Right atrium auricular region (tissue), 2 donors: ENCODE results near the gene SLC1A7. TPM values are rescaled to one million over a fixed set of nuclear protein-coding genes. Genes with fewer than 3 reads are reported as not detected.

Source experiments
- DNase-seq: peaks from one replicate; pipeline ENCODE4 v3.0.0-alpha.2; 2019; ENCODE audit warnings: low spot score
- H3K27ac ChIP-seq, 2 donors: fragments of 200-600 bp; sonication (generic); 1 replicate in 1 of 2; 2 replicates in 1 of 2; pipeline ENCODE4 v1.5.1; 2016 to 2019
- H3K27me3 ChIP-seq, 2 donors: fragments of 200-600 bp; sonication (generic); one replicate each; pipeline versions ENCODE4 v1.5.1 to v1.6.0; 2017 to 2019
- H3K36me3 ChIP-seq: fragments of 200-600 bp; sonication (generic); one replicate; pipeline ENCODE4 v1.5.1; 2016
- H3K4me1 ChIP-seq, 2 donors: fragments of 200-600 bp; sonication (generic); one replicate each; pipeline versions ENCODE4 v1.5.1 to v1.6.0; 2017 to 2019
- H3K4me3 ChIP-seq, 2 donors: fragments of 200-600 bp; sonication (generic); 1 replicate in 1 of 2; 2 replicates in 1 of 2; pipeline ENCODE4 v1.5.1; 2017 to 2019; ENCODE audit warnings: mild to moderate bottlenecking in 1 of 2, moderate library complexity in 1 of 2
- H3K9me3 ChIP-seq, 2 donors: fragments of 200-600 bp; sonication (generic); one replicate each; pipeline ENCODE4 v1.5.1; 2019
- total RNA-seq, 2 donors: library from RNA; depleted of rRNA; stranded (reverse); fragments of >200 nt; gene quantifications; one replicate each; pipeline ENCODE4 v1.1.0, GENCODE V29; 2016
- TF ChIP-seq, protein P1 (sequence below), 2 donors: fragments of 200-600 bp; sonication (generic); IDR thresholded peaks; one replicate each; pipeline ENCODE4 v1.5.1; 2019; ENCODE audit warnings: antibody characterized with exemption in 2 of 2

Gene SLC1A7
- total RNA-seq, 2 donors from 2014 or later: 0.56 to 0.71 TPM

DNA sequence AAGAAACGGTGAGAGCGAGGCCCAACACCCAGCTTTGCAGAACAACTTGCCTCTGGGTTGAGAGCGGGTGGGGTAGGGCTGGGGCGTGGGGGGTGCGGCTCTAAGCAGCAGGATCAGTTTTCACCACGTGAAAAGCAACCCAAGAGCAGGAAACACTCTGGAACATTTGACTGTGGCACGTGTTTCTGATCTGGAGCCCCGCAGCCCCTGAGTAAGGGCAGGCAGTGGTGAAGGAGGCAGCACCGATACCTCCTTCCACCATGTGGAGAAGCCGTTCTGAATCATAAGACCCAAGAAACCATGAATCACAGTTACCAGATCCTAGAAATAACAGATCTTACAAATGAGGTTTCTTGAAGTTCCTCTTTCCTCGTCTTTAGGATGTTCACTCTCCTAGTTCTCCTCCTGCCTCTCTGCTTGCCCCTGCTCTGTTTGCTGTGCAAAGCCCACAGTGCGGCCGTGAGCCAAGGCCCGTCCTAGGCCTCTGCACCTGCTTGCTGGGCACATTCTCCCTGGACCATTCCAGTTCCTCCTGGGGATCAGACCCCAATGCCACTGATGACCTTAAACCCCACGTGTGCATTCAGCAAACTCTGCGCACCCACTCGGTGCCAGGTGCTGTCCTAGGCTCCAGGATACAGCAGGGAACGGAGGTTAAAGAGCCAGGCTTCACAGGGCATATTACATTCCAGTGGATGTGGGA is 31.9 kb downstream of the SLC1A7 start:
- Histone ChIP-seq H3K27ac (no peak overlapping the region), H3K9me3 (no peaks in the 10 kb centered on the region), H3K36me3 (no peaks in the 10 kb centered on the region), H3K4me3 (no peak overlapping the region), H3K4me1 (peaks cover 0 to 25% of the 10 kb centered on the region in 2 donors), H3K27me3 (no peaks in the 10 kb centered on the region)
- DNase-seq: no peak
- TF ChIP-seq, protein P1, sequence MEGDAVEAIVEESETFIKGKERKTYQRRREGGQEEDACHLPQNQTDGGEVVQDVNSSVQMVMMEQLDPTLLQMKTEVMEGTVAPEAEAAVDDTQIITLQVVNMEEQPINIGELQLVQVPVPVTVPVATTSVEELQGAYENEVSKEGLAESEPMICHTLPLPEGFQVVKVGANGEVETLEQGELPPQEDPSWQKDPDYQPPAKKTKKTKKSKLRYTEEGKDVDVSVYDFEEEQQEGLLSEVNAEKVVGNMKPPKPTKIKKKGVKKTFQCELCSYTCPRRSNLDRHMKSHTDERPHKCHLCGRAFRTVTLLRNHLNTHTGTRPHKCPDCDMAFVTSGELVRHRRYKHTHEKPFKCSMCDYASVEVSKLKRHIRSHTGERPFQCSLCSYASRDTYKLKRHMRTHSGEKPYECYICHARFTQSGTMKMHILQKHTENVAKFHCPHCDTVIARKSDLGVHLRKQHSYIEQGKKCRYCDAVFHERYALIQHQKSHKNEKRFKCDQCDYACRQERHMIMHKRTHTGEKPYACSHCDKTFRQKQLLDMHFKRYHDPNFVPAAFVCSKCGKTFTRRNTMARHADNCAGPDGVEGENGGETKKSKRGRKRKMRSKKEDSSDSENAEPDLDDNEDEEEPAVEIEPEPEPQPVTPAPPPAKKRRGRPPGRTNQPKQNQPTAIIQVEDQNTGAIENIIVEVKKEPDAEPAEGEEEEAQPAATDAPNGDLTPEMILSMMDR (IDR thresholded peaks at IDR 0.05): no peak

DNA sequence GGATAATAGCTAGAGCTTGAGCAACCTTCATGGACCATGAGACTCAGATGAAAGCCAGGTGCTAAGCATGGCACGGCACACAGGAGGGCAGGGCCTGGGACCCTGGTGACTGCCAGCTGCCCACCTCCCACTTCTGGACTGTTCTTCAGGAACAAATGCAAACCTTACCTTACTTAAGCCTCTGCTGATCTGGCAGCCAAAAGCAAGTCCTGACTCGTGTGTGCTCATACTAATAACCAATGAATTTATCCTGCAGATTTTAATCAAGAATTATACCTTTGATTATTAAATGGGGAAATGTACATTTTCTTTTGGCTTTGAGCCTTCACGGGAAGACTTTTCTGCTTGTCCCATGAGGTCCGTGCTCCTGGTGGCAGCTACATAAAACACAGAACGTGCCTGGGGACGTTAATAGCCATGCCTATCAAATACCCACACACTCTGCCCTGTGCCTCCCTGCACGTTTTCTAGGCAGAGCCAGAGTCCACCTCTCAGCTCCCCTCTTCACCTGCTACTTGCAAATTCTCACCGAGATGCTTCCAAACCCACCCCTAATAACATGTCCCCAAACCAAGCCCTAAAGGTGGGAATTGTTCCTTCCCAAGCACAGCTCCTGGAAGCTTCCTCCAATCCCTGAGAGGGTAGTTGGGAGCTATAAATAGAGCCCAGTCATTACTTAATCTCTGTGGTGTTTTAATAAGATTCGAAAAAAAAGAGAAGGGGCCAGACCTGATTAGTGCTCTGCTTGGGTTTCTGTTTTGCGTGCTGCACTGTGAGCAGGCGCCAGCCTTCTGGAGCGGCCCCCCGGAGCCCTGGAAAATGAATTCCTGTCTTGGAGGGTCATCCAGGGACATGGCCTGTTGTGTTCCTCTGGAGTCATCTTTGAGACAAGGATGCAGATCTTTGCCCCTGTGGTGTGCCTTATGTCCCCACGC is 33.5 kb downstream of the SLC1A7 start:
- no peak overlapping the region for H3K4me3 ChIP-seq
- TF ChIP-seq, protein P1 (IDR thresholded peaks at IDR 0.05): no peak
- DNase-seq: no peak
- H3K9me3 ChIP-seq: no peaks in the 10 kb centered on the region
- H3K27ac ChIP-seq: no peak overlapping the region
- no peaks in the 10 kb centered on the region for H3K27me3 ChIP-seq
- H3K36me3 ChIP-seq: no peaks in the 10 kb centered on the region
- peaks cover 0 to 25% of the 10 kb centered on the region in 2 donors for H3K4me1 ChIP-seq

DNA sequence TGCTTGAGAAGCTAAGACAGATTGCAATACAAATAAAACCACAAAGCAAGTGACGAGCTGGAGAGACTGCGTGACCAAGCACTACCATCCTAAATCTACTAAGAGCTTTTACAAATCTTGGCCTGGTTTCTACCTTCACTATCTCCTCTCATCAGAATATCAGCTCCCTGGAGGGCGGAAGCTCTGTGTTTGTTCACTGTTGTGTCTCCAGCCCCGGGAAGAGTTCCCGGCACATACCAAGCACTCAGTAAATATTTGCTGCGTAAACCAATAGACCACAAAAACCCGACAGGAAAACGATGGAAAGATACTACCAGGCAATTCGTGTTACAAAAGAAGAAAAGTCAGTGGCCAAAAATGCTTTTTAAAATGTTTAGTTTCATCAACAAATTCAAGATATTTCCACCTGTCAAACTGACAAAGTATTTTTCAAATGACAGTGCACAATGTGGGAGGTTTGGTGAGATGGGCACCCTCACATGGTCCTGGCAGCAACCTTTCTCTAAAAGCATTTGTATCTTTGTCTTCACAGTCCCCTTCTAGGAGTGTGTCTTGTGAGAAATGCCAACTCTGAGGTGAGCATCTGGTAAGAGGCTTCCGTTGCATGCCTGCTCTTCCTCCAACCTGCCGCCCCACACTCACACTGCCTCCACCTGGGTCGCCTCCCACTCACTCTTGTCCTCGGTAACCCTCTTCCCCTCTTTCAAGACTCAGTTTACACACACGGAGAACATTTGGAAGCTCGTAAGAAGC is 34.7 kb downstream of the SLC1A7 start:
- H3K27ac ChIP-seq: no peak overlapping the region
- no peaks in the 10 kb centered on the region for H3K27me3 ChIP-seq
- no peak for DNase-seq
- H3K4me1 ChIP-seq: peaks cover 0 to 25% of the 10 kb centered on the region in 2 donors
- no peak overlapping the region for H3K4me3 ChIP-seq
- H3K36me3 ChIP-seq: no peaks in the 10 kb centered on the region
- TF ChIP-seq, protein P1 (IDR thresholded peaks at IDR 0.05): no peak
- H3K9me3 ChIP-seq: no peaks in the 10 kb centered on the region

GRCh38 chr1:53107090-53107489 is 35.3 kb downstream of the SLC1A7 start:
- H3K4me3 ChIP-seq: no peak overlapping the region
- no peaks in the 10 kb centered on the region for H3K36me3 ChIP-seq
- DNase-seq: no peak
- TF ChIP-seq, protein P1 (IDR thresholded peaks at IDR 0.05): no peak
- no peaks in the 10 kb centered on the region for H3K9me3 ChIP-seq
- H3K4me1 ChIP-seq: peaks cover 0 to 25% of the 10 kb centered on the region in 2 donors
- H3K27ac ChIP-seq: no peak overlapping the region
- no peaks in the 10 kb centered on the region for H3K27me3 ChIP-seq

DNA sequence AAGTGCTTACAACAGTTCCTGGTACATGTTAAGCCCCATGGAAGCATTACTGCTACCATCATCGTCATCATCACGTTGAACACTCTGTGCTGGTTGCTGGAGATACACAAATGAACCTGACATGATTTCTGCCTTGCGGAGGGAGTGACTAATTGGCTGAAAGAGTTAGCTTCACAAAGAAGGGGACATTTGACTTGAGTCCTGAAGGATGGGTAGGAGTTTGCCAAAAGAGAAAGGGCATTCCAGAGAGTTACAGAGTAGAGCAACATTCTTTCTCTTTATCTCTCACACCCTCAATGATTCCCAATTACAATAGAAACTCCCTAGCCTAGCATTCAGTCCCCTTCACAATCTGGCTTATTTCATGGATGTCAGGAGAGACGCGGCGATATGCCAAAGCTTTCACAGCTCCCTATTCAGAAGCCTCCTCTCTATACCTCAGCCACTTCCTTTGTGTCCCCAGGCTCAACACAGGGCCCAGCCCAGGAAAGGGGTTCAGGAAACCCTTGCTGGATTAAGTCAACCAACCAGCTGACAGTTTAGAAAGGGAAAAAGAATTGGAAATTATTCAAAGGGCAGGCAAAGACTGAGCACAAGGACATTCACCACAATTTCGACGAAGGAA is 38.0 kb downstream of the SLC1A7 start:
- H3K36me3 ChIP-seq: no peaks in the 10 kb centered on the region
- no peak for DNase-seq
- H3K4me1 ChIP-seq: peaks cover 0 to 9% of the 10 kb centered on the region in 2 donors
- no peaks in the 10 kb centered on the region for H3K9me3 ChIP-seq
- H3K27me3 ChIP-seq: no peaks in the 10 kb centered on the region
- H3K27ac ChIP-seq: no peak overlapping the region
- no peak overlapping the region for H3K4me3 ChIP-seq
- TF ChIP-seq, protein P1 (IDR thresholded peaks at IDR 0.05): no peak
